Fibroblast of lung (primary cell): ENCODE results near the gene PTPRA. TPM values are rescaled to one million over a fixed set of nuclear protein-coding genes. Genes with fewer than 3 reads are reported as not detected.

Source experiments
- DNase-seq, 2 donors: peaks; one replicate each; pipeline versions ENCODE4 v3.0.0 to v3.0.0-alpha.2; 2010; ENCODE audit warnings: low read depth in 2 of 2
- H2AFZ ChIP-seq: 2 replicates; pipeline ENCODE4 v1.5.1; 2012; ENCODE audit warnings: low read length, control low read depth, inconsistent platforms
- H3K27ac ChIP-seq: 2 replicates; pipeline ENCODE4 v1.5.1; 2011; ENCODE audit warnings: low read length, control low read depth; ENCODE audit not compliant: insufficient read depth
- H3K27me3 ChIP-seq: 2 replicates; pipeline ENCODE4 v1.5.1; 2011; ENCODE audit warnings: mild to moderate bottlenecking, low read length; ENCODE audit not compliant: control insufficient read depth, insufficient read depth
- H3K36me3 ChIP-seq: 2 replicates; pipeline ENCODE4 v1.5.1; 2011; ENCODE audit warnings: low read length; ENCODE audit not compliant: control insufficient read depth, insufficient read depth
- H3K4me1 ChIP-seq: 2 replicates; pipeline ENCODE4 v1.5.1; 2011; ENCODE audit warnings: low read length; ENCODE audit not compliant: control insufficient read depth, insufficient read depth; ENCODE audit errors: extremely low read depth
- H3K4me2 ChIP-seq: 2 replicates; pipeline ENCODE4 v1.5.1; 2011; ENCODE audit warnings: low read length, control low read depth; ENCODE audit not compliant: insufficient read depth; ENCODE audit errors: extremely low read depth
- H3K4me3 ChIP-seq, 4 experiments: fragments of 200-600 bp in 1 of 4; sonication (generic) in 1 of 4; replicated peaks in 1 of 4; 2 replicates each; pipeline ENCODE4 v1.5.1; 2011 to 2016; ENCODE audit warnings: low read length in 4 of 4, low read depth in 3 of 4, mild to moderate bottlenecking in 3 of 4, control low read depth in 2 of 4, inconsistent platforms in 1 of 4, mixed read lengths in 1 of 4; ENCODE audit not compliant: insufficient read depth in 1 of 4; ENCODE audit errors: control extremely low read depth in 1 of 4
- H3K79me2 ChIP-seq: 2 replicates; pipeline ENCODE4 v1.5.1; 2012; ENCODE audit warnings: mild to moderate bottlenecking, low read length, inconsistent platforms; ENCODE audit not compliant: control insufficient read depth, insufficient read depth
- H3K9ac ChIP-seq: 2 replicates; pipeline ENCODE4 v1.5.1; 2011; ENCODE audit warnings: mild to moderate bottlenecking, low read length, control low read depth; ENCODE audit not compliant: insufficient read depth
- H3K9me3 ChIP-seq: 2 replicates; pipeline ENCODE4 v1.5.1; 2012; ENCODE audit warnings: low read depth, low read length; ENCODE audit not compliant: control insufficient read depth, insufficient read depth
- H4K20me1 ChIP-seq: 2 replicates; pipeline ENCODE4 v1.5.1; 2011; ENCODE audit warnings: low read length; ENCODE audit not compliant: control insufficient read depth, insufficient read depth; ENCODE audit errors: extremely low read depth
- CTCF ChIP-seq, 2 donors: IDR thresholded peaks in 1 of 2; conservative IDR thresholded peaks in 1 of 2; 1 replicate in 1 of 2; 2 replicates in 1 of 2; pipeline ENCODE4 v1.5.1; 2011 to 2012; ENCODE audit warnings: low read length in 2 of 2, control low read depth in 1 of 2, inconsistent platforms in 1 of 2, low read depth in 1 of 2, mild to moderate bottlenecking in 1 of 2
- EZH2 ChIP-seq: IDR thresholded peaks from 2 replicates; pipeline ENCODE4 v1.5.1; 2012; ENCODE audit warnings: low read length, control low read depth, mild to moderate bottlenecking; ENCODE audit errors: missing control alignments
- polyA plus RNA-seq, 2 donors: library from polyadenylated mRNA; depleted of rRNA in 1 of 2; stranded (reverse) in 1 of 2; unstranded in 1 of 2; fragments of >200 nt; gene quantifications; 2 replicates each; pipeline ENCODE4 v1.2.1, GENCODE V29; 2011 to 2012; ENCODE audit warnings: missing spikeins in 1 of 2
- total RNA-seq: library from RNA; depleted of rRNA; stranded (reverse); fragments of >200 nt; gene quantifications from 2 replicates; pipeline ENCODE4 v1.2.1, GENCODE V29; 2014

PTPRA gene
- total and polyA plus RNA-seq, 2 donors (not counting 1 experiment from before 2014, with no cell fraction given), result 27.9 to 127 TPM

- TF ChIP-seq EZH2 (no peak), CTCF (conservative IDR thresholded peaks at IDR 0.05 in 1 of 2, IDR thresholded peaks at IDR 0.05 in 1 of 2; ENCODE audit: low read depth in 1 of 2, low read length in 2 of 2) (no peak)
- H3K36me3 ChIP-seq, result no peaks in the 10 kb centered on the region
- peaks cover 10% of the 10 kb centered on the region for H3K27me3 ChIP-seq
- no peaks in the 10 kb centered on the region for H3K9me3 ChIP-seq
- no peaks in the 10 kb centered on the region for H3K79me2 ChIP-seq
- H2AFZ ChIP-seq, result no peak overlapping the region
- no peak for DNase-seq
- no peak overlapping the region for H3K9ac ChIP-seq
- no peak overlapping the region for H3K4me3 ChIP-seq
- H3K4me1 ChIP-seq, result peaks cover 11% of the 10 kb centered on the region
- no peak overlapping the region for H3K27ac ChIP-seq
- no peaks in the 10 kb centered on the region for H4K20me1 ChIP-seq
- no peak overlapping the region for H3K4me2 ChIP-seq
Measured at GRCh38 chr20:3070725-3071124, 197.4 kb downstream of the PTPRA start.

GRCh38 chr20:3071266-3071609, 198.0 kb downstream of the PTPRA start:
- Histone ChIP-seq H4K20me1 (no peaks in the 10 kb centered on the region), H3K9ac (no peak overlapping the region), H3K27me3 (peaks cover 10% of the 10 kb centered on the region), H3K9me3 (no peaks in the 10 kb centered on the region), H3K4me2 (no peak overlapping the region), H3K4me3 (no peak overlapping the region), H3K4me1 (peaks cover 10% of the 10 kb centered on the region), H3K36me3 (no peaks in the 10 kb centered on the region), H2AFZ (no peak overlapping the region), H3K27ac (no peak overlapping the region), H3K79me2 (no peaks in the 10 kb centered on the region)
- no peak for DNase-seq
- TF ChIP-seq CTCF (conservative IDR thresholded peaks at IDR 0.05 in 1 of 2, IDR thresholded peaks at IDR 0.05 in 1 of 2; ENCODE audit: low read depth in 1 of 2, low read length in 2 of 2) (no peak), EZH2 (no peak)

- no peaks in the 10 kb centered on the region for H3K9me3 ChIP-seq
- no peaks in the 10 kb centered on the region for H3K36me3 ChIP-seq
- no peaks in the 10 kb centered on the region for H3K79me2 ChIP-seq
- H2AFZ ChIP-seq, result no peak within 1 kb of the TSS
- H3K27ac ChIP-seq, result no peak within 1 kb of the TSS
- peak in 1 of 2 donors; percentile 18 for DNase-seq
- no peaks in the 10 kb centered on the region for H4K20me1 ChIP-seq
- H3K27me3 ChIP-seq, result peaks cover 10% of the 10 kb centered on the region
- TF ChIP-seq EZH2, result no peak
- TF ChIP-seq CTCF (conservative IDR thresholded peaks at IDR 0.05 in 1 of 2, IDR thresholded peaks at IDR 0.05 in 1 of 2; ENCODE audit: low read depth in 1 of 2, low read length in 2 of 2), result no peak
- H3K4me3 ChIP-seq, result peak within 1 kb of the TSS in 1 of 4 experiments; percentile 28
- no peak within 1 kb of the TSS for H3K4me2 ChIP-seq
- H3K4me1 ChIP-seq, result peaks cover 7% of the 10 kb centered on the region
- no peak within 1 kb of the TSS for H3K9ac ChIP-seq
Measured at GRCh38 chr20:3071610-3072529, 198.6 kb downstream of the PTPRA start, which contains the start of gene OXT. OXT (plus strand) TSS chr20:3071620; CDS start chr20:3071656, 36 bp downstream.
